BE2C (cell line): ENCODE data around the gene CACNA1D.

ENCODE experiments used
- DNase-seq: peaks from one replicate; pipeline ENCODE4 v3.0.0-alpha.2; 2020
- H3K27me3 ChIP-seq: fragments of 250-450 bp; sonication (Bioruptor Pico); 2 replicates; pipeline ENCODE4 v1.5.1; 2020; ENCODE audit warnings: mild to moderate bottlenecking
- H3K36me3 ChIP-seq: fragments of 250-450 bp; sonication (Bioruptor Pico); 2 replicates; pipeline ENCODE4 v1.5.1; 2020; ENCODE audit warnings: mild to moderate bottlenecking
- H3K4me1 ChIP-seq: fragments of 250-450 bp; sonication (Bioruptor Pico); 2 replicates; pipeline ENCODE4 v1.5.1; 2020
- H3K4me3 ChIP-seq: 2 replicates; pipeline ENCODE4 v1.5.1; 2011; ENCODE audit warnings: low read depth, low read length
- H3K9me3 ChIP-seq: fragments of 250-450 bp; sonication (Bioruptor Pico); 2 replicates; pipeline ENCODE4 v1.5.1; 2020
- CTCF ChIP-seq: IDR thresholded peaks from 2 replicates; pipeline ENCODE4 v1.5.1; 2012; ENCODE audit warnings: mild to moderate bottlenecking, low read depth, low read length

Gene CACNA1D

DNA sequence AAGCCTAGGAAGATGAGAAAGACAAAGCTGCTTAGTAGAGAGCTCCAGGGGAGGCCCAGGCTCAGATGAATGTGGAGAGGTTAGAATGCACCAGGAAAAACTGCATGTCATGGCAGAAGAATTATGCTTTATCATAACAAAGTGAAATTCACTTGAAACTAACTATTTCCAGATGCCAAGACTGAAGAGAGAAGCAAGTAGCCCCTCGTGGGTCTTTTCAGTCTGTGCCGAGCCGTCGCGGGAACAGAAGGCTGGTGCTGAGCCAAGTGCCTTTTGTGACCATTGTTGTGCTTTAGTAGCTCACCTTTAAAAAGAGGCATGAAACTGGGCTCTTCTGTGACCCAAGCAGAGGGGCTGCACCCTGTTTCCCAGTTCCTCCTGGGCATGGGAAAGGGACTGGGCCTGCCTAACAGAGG lies 278.6 kb downstream of the CACNA1D start:
- TF ChIP-seq CTCF, result no peak
- Histone ChIP-seq H3K9me3 (no peaks in the 10 kb centered on the region), H3K36me3 (no peaks in the 10 kb centered on the region), H3K4me3 (no peak overlapping the region), H3K4me1 (no peaks in the 10 kb centered on the region), H3K27me3 (no peaks in the 10 kb centered on the region)
- no peak for DNase-seq

DNA sequence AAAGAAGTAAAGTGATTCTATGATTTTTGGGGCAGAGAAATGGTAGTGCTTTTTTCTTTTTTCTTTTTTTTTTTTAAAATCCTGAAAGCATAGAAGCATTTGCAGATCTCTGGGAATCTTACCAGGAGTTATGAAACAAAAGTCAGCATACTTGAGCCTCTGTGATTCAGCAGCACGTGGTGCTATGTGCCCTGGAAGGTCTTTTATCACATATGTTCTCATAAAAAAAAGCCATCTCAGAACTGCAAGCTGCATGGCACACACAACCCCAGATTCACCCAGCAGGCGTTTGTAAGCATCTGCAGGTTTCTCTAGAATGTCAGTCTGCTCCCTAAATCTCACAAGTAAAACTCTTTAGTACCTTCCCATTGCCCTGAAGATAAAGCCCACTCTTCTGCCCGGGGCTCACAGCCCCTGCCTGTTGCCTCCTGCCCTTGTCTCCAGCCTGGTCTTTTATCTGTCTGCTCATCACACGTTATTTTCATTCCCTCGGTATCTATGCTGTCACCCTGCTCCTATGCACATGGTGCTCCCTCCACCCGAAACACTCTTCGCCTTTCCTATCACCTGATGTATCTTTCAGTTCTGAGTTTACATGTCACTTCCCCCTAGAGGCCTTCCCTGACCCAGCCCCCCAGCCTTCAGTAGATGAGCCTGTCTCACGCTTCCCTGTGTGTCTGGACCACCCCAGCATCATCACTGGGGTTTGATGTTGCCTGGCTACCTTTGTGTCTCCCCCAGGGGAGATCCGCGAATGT lies 279.4 kb downstream of the CACNA1D start:
- no peak for DNase-seq
- Histone ChIP-seq H3K4me3 (no peak overlapping the region), H3K27me3 (no peaks in the 10 kb centered on the region), H3K36me3 (no peaks in the 10 kb centered on the region), H3K9me3 (no peaks in the 10 kb centered on the region), H3K4me1 (no peaks in the 10 kb centered on the region)
- TF ChIP-seq CTCF, result no peak

DNA sequence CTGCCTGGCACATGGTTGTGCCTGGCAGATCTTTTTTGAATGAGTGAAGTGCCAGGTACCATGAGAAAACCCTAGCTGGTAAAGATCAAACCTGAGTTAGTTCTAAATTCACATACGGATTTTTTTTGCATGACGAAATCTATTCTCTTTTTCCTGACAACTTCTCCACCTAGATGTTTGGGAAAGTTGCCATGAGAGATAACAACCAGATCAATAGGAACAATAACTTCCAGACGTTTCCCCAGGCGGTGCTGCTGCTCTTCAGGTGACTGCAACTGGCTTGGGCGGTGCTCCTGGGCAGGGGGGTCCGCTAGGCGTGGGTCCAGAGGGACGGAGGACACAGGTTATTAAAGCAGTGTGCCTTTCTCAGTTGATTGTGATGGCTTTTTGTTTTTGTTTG lies 280.0 kb downstream of the CACNA1D start:
- H3K9me3 ChIP-seq, result no peaks in the 10 kb centered on the region
- H3K36me3 ChIP-seq, result no peaks in the 10 kb centered on the region
- TF ChIP-seq CTCF, result no peak
- H3K4me1 ChIP-seq, result no peaks in the 10 kb centered on the region
- no peak overlapping the region for H3K4me3 ChIP-seq
- no peaks in the 10 kb centered on the region for H3K27me3 ChIP-seq
- no peak for DNase-seq

DNA sequence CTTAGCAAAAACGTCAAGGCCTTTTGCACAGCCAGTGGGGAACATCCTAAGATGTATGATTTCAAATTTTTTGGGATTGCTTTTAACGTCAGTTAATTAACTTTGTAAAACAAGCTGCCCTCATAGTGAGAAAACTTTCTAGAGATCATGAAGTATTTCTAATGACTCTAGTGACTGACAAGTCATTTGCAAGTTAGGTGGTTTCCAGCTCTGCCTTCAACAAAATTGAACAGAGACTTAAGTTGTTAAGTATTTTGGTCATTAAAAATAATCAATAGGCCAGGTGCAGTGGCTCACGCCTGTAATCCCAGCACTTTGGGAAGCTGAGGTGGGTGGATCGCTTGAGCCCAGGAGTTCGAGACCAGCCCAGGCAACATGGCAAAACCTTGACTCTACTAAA lies 280.6 kb downstream of the CACNA1D start:
- no peaks in the 10 kb centered on the region for H3K4me1 ChIP-seq
- H3K4me3 ChIP-seq, result no peak overlapping the region
- no peak for DNase-seq
- H3K9me3 ChIP-seq, result no peaks in the 10 kb centered on the region
- TF ChIP-seq CTCF, result no peak
- no peaks in the 10 kb centered on the region for H3K27me3 ChIP-seq
- H3K36me3 ChIP-seq, result no peaks in the 10 kb centered on the region

GRCh38 chr3:53775834-53776251 lies 281.4 kb downstream of the CACNA1D start:
- H3K27me3 ChIP-seq, result no peaks in the 10 kb centered on the region
- H3K4me3 ChIP-seq, result no peak overlapping the region
- no peaks in the 10 kb centered on the region for H3K4me1 ChIP-seq
- no peak for TF ChIP-seq CTCF
- H3K9me3 ChIP-seq, result no peaks in the 10 kb centered on the region
- no peak for DNase-seq
- no peaks in the 10 kb centered on the region for H3K36me3 ChIP-seq

DNA sequence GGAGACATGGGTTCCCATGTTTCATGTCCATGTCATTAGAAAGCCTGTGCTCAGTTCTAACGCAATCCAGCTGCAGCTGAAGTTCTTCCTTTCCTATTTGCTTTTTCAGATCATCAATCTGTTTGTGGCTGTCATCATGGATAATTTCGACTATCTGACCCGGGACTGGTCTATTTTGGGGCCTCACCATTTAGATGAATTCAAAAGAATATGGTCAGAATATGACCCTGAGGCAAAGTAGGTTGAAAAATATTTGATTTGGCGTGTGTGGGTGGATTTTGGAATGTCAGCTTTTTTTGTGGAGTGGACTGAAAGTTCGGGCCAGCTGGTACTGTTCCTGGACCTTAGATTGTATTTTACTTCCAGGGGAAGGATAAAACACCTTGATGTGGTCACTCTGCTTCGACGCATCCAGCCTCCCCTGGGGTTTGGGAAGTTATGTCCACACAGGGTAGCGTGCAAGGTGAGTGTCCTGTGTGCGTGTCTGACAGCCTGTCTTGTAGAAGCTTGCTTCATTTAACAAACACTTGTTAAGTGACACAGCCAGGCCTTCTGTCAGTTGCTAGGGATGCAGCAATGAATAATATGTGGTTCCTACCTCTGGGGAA lies 282.2 kb downstream of the CACNA1D start:
- no peak overlapping the region for H3K4me3 ChIP-seq
- no peaks in the 10 kb centered on the region for H3K9me3 ChIP-seq
- no peak for DNase-seq
- no peaks in the 10 kb centered on the region for H3K27me3 ChIP-seq
- H3K36me3 ChIP-seq, result no peaks in the 10 kb centered on the region
- H3K4me1 ChIP-seq, result no peaks in the 10 kb centered on the region
- TF ChIP-seq CTCF, result no peak
